Mononuclear cell (primary cell): ENCODE results near the gene NCF2. TPM values are rescaled to one million over a fixed set of nuclear protein-coding genes. Genes with fewer than 3 reads are reported as not detected.

Source experiments
- H3K27me3 ChIP-seq: 2 replicates; pipeline ENCODE4 v1.6.0; 2011; ENCODE audit warnings: low read length, control low read depth; ENCODE audit not compliant: insufficient read depth
- H3K4me1 ChIP-seq: 2 replicates; pipeline ENCODE4 v1.5.1; 2011; ENCODE audit warnings: mild to moderate bottlenecking, low read length, control low read depth; ENCODE audit not compliant: insufficient read depth
- H3K4me3 ChIP-seq: 2 replicates; pipeline ENCODE4 v1.5.1; 2011; ENCODE audit warnings: mild to moderate bottlenecking, low read length, moderate library complexity
- H3K9me3 ChIP-seq: 2 replicates; pipeline ENCODE4 v1.5.1; 2011; ENCODE audit warnings: low read depth, mild to moderate bottlenecking, control low read depth, low read length
- total RNA-seq: library from RNA; depleted of rRNA; stranded (reverse); fragments of >200 nt; gene quantifications from one replicate; pipeline ENCODE4 v1.2.3, GENCODE V29; 2012

Gene NCF2
- total RNA-seq, 1 donor, result 184 TPM

- Histone ChIP-seq H3K4me1 (no peaks in the 10 kb centered on the region), H3K4me3 (no peak overlapping the region), H3K9me3 (no peaks in the 10 kb centered on the region), H3K27me3 (no peaks in the 10 kb centered on the region)
These were observed 61.7 kb downstream of the NCF2 start for GRCh38 chr1:183528577-183528976.

- Histone ChIP-seq H3K27me3 (no peaks in the 10 kb centered on the region), H3K9me3 (no peaks in the 10 kb centered on the region)
These were observed 68.2 kb downstream of the NCF2 start for GRCh38 chr1:183522104-183522503.

GRCh38 chr1:183520379-183520778 lies 69.9 kb downstream of the NCF2 start:
- Histone ChIP-seq H3K9me3 (no peaks in the 10 kb centered on the region), H3K4me3 (no peak overlapping the region), H3K4me1 (no peaks in the 10 kb centered on the region), H3K27me3 (no peaks in the 10 kb centered on the region)

More at GRCh38 chr1:183522104-183522503, 68.2 kb downstream of the NCF2 start:
- no peaks in the 10 kb centered on the region for H3K4me1 ChIP-seq
- H3K4me3 ChIP-seq, result no peak overlapping the region

DNA sequence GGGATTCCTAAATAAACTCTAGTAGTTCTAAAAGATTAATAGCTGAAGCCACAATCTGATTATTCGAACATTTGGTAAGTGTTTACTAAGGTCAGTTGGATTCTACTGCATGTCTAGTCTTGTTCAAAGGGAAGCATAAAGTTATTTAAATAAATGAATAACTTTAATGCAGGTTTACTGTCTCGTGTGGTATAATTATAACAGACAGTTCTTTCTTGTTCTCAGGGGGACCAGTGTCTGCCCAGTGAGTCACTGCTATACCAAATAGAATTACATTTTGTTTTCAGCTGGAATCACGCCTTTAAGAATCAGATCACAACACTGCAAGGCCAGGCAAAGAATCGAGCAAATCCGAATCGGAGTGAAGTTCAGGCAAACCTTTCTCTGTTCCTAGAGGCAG lies 72.9 kb downstream of the NCF2 start:
- H3K4me1 ChIP-seq, result no peaks in the 10 kb centered on the region
- H3K27me3 ChIP-seq, result no peaks in the 10 kb centered on the region
- no peak overlapping the region for H3K4me3 ChIP-seq
- no peaks in the 10 kb centered on the region for H3K9me3 ChIP-seq

- Histone ChIP-seq H3K27me3 (no peaks in the 10 kb centered on the region), H3K4me1 (no peaks in the 10 kb centered on the region)
These were observed 73.5 kb downstream of the NCF2 start for GRCh38 chr1:183516725-183517124.

GRCh38 chr1:183515002-183515689 lies 75.1 kb downstream of the NCF2 start:
- no peaks in the 10 kb centered on the region for H3K4me1 ChIP-seq
- no peak overlapping the region for H3K4me3 ChIP-seq
- no peaks in the 10 kb centered on the region for H3K27me3 ChIP-seq
- H3K9me3 ChIP-seq, result no peaks in the 10 kb centered on the region

More at GRCh38 chr1:183516725-183517124, 73.5 kb downstream of the NCF2 start:
- H3K4me3 ChIP-seq, result no peak overlapping the region
- H3K9me3 ChIP-seq, result no peaks in the 10 kb centered on the region

- H3K27me3 ChIP-seq, result no peaks in the 10 kb centered on the region
- H3K9me3 ChIP-seq, result no peaks in the 10 kb centered on the region
- no peaks in the 10 kb centered on the region for H3K4me1 ChIP-seq
- no peak overlapping the region for H3K4me3 ChIP-seq
These were observed 76.0 kb downstream of the NCF2 start for GRCh38 chr1:183514235-183514634.

DNA sequence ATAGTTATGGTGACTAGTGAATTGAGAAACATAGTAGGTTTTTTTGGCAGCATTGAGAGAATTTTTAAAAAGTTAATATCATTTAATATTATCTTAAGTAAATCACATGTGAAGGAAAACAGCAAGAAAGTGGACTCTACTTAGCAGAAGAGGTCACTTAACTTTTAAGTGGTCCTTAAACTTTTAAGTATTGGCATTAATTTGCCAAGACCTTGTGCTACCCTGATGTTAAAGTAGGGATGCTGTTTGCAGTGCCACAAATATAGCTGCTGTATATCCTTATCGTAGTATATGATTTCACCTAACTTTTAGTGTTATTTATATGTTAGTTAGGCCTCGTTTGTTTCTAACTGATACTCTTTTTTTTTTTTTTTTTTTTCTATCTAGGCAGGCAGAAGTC lies 77.8 kb downstream of the NCF2 start:
- no peaks in the 10 kb centered on the region for H3K4me1 ChIP-seq
- no peaks in the 10 kb centered on the region for H3K9me3 ChIP-seq
- H3K27me3 ChIP-seq, result no peaks in the 10 kb centered on the region
- no peak overlapping the region for H3K4me3 ChIP-seq

DNA sequence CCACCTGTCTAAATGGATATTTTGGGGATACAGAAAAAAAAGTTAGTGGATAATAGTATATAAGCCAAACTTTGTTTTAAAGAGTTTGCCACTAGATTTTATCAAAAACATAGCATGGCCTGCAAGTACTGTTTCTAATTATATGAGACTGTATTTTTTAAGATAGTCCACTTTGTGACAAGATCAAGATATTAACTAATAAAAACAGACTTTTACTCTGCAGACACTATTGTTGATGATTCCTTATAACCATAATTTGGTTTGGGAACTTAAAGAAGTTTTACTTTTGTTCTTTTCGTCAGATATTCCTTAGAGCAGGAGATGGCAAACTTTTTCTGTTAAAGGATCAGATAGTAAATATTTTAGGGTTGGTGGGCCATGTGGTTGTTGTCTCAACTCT lies 81.6 kb downstream of the NCF2 start:
- no peak overlapping the region for H3K4me3 ChIP-seq
- H3K4me1 ChIP-seq, result no peaks in the 10 kb centered on the region
- no peaks in the 10 kb centered on the region for H3K27me3 ChIP-seq
- no peaks in the 10 kb centered on the region for H3K9me3 ChIP-seq

DNA sequence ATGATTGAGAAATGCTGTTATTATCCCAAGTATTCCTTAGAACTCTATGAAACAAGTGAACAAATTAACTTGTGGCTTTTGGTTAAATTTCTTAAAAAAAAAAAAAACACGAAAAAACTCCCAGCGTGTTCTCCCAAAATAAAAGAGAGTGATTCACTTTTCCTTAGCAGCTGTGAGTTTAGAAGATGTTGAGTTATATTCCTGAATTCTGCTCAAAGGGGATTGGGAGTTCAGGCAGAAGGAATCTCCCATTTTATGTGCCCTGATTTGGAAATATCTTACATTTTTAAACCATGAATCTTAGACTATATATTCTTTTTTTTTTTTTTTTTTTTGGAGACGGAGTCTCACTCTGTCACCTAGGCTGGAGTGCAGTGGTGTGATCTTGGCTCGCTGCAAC lies 83.7 kb downstream of the NCF2 start:
- Histone ChIP-seq H3K4me3 (no peak overlapping the region), H3K4me1 (no peaks in the 10 kb centered on the region)

More for the DNA sequence above, 83.7 kb downstream of the NCF2 start:
- Histone ChIP-seq H3K9me3 (no peaks in the 10 kb centered on the region), H3K27me3 (no peaks in the 10 kb centered on the region)

Other genes starting within 250 kb of the NCF2 start
- not detected for gene NMNAT2, start 172.1 kb downstream of the NCF2 start, total RNA-seq
- gene SMG7, start 118.0 kb downstream of the NCF2 start, total RNA-seq, result 36.6 TPM
- gene ARPC5, start 45.3 kb upstream of the NCF2 start, total RNA-seq, result 63.4 TPM
- gene APOBEC4, start 62.9 kb upstream of the NCF2 start, total RNA-seq, result 0.10 TPM
- 1.5 TPM for gene RGL1, start 214.7 kb upstream of the NCF2 start, total RNA-seq